Measurements from ENCODE around the gene VARS1. TPM values are rescaled to one million over a fixed set of nuclear protein-coding genes. Genes with fewer than 3 reads are reported as not detected.
"Not testable (repeated sequence)": the region's sequence is repeated elsewhere in the genome, so short reads cannot be mapped to it uniquely, and the experiment has no call there.

Gene VARS1
- total RNA-seq, 1 donor from 2014 or later: 176 TPM

DNA sequence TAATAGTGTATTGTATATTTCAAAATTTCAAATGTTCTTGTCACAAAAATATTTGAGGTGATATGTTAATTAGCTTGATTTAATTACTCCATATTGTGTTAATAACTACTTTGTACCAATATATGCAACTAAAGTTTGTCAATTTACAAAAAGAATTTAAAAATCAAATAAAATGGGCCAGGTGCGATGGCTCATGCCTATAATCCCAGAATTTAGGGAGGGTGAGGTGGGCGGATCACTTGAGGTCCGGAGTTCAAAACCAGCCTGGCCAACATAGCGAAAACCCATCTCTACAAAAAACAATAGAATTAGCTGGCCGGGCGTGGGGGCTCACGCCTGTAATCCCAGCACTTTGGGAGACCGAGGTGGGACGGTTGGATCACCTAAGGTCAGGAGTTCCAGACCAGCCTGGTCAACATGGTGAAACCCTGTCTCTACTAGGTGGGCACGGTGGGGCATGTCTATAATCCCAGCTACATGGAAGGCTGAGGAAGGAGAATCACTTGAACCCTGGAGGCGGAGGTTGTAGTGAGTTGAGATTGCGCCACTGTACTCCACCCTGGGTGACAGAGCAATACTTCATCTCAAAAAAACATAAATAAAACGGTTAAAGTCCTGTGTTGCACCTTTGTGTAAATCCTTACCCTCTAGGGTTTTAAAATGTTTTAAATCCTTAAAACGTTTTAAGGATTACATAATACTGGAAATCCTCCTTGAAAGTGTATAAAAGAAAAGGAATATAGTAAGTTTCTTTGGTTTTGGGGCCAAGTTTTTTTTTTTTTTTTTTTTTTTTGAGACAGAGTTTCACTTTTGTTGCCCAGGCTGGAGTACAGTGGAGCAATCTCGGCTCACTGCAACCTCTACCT is 36.0 kb upstream of the VARS1 start:
- no peak overlapping the region for H3K27ac Mint-ChIP-seq
- peaks cover 40% of the 10 kb centered on the region for H3K36me3 Mint-ChIP-seq (ENCODE audit: low read depth)
- intact Hi-C loops (cut with micrococcal nuclease): loop anchor here (5.0 to 10.0 kb wide), 8 partner anchors 34 to 1013 kb away; partner anchors contain the start of genes AGPAT1, ATP6V1G2, EHMT2 and LY6G5C
- peak overlapping the region; percentile 87 for H3K4me3 Mint-ChIP-seq (ENCODE audit: low read depth)
- H3K27me3 Mint-ChIP-seq (ENCODE audit: low read depth): no peaks in the 10 kb centered on the region
- DNase-seq (ENCODE audit: low spot score): no peak
- H3K9me3 Mint-ChIP-seq: no peaks in the 10 kb centered on the region
- peaks cover 21% of the 10 kb centered on the region for H3K4me1 Mint-ChIP-seq (ENCODE audit: low read depth)

DNA sequence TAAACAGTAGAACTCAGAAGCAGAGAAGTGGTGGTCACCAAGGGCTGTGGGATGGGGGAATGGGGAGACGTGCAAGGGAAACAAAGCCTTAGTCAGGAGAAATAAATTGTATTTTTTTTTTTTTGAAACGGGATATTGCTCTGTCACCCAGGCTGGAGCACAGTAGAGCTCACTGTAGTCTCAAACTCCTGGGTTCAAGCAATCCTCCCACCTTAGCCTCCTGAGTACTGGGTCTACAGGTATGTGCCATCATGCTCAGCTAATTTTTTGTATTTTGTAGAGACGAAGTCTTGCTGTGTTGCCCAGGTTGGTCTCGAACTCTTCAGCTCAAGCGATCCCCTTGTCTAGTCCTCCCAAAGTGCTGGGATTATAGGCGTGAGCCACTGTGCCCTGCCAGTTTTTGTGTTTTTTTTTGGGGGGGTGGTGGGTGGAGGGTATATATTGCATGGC is 35.4 kb upstream of the VARS1 start:
- Mint-ChIP-seq H3K4me3 (ENCODE audit: low read depth) (peak overlapping the region; percentile 87), H3K9me3 (no peaks in the 10 kb centered on the region), H3K36me3 (ENCODE audit: low read depth) (peaks cover 34% of the 10 kb centered on the region), H3K27ac (peak overlapping the region; percentile 48), H3K27me3 (ENCODE audit: low read depth) (no peaks in the 10 kb centered on the region), H3K4me1 (ENCODE audit: low read depth) (peaks cover 15% of the 10 kb centered on the region)
- no peak for DNase-seq (ENCODE audit: low spot score)
- intact Hi-C loops (cut with micrococcal nuclease): loop anchor here (1.0 to 10.0 kb wide), 9 partner anchors 34 to 1014 kb away; partner anchors contain the start of genes AGPAT1, ATP6V1G2, EHMT2 and LY6G5C

DNA sequence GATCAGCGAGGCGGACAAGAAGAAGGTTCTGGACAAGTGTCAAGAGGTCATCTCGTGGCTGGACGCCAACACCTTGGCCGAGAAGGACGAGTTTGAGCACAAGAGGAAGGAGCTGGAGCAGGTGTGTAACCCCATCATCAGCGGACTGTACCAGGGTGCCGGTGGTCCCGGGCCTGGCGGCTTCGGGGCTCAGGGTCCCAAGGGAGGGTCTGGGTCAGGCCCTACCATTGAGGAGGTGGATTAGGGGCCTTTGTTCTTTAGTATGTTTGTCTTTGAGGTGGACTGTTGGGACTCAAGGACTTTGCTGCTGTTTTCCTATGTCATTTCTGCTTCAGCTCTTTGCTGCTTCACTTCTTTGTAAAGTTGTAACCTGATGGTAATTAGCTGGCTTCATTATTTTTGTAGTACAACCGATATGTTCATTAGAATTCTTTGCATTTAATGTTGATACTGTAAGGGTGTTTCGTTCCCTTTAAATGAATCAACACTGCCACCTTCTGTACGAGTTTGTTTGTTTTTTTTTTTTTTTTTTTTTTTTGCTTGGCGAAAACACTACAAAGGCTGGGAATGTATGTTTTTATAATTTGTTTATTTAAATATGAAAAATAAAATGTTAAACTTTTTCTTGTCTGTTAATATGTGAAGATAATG is 34.2 kb upstream of the VARS1 start:
- H3K27me3 Mint-ChIP-seq (ENCODE audit: low read depth): no peaks in the 10 kb centered on the region
- H3K27ac Mint-ChIP-seq: peak overlapping the region; percentile 48
- H3K36me3 Mint-ChIP-seq (ENCODE audit: low read depth): peaks cover 24% of the 10 kb centered on the region
- peak overlapping the region; percentile 87 for H3K4me3 Mint-ChIP-seq (ENCODE audit: low read depth)
- DNase-seq (ENCODE audit: low spot score): no peak
- intact Hi-C loops (cut with micrococcal nuclease): loop anchor here (1.0 to 10.0 kb wide), 10 partner anchors 32 to 1015 kb away; partner anchors contain the start of genes AGPAT1, ATP6V1G2, EHMT2 and LTA
- H3K9me3 Mint-ChIP-seq: no peaks in the 10 kb centered on the region
- peaks cover 23% of the 10 kb centered on the region for H3K4me1 Mint-ChIP-seq (ENCODE audit: low read depth)

DNA sequence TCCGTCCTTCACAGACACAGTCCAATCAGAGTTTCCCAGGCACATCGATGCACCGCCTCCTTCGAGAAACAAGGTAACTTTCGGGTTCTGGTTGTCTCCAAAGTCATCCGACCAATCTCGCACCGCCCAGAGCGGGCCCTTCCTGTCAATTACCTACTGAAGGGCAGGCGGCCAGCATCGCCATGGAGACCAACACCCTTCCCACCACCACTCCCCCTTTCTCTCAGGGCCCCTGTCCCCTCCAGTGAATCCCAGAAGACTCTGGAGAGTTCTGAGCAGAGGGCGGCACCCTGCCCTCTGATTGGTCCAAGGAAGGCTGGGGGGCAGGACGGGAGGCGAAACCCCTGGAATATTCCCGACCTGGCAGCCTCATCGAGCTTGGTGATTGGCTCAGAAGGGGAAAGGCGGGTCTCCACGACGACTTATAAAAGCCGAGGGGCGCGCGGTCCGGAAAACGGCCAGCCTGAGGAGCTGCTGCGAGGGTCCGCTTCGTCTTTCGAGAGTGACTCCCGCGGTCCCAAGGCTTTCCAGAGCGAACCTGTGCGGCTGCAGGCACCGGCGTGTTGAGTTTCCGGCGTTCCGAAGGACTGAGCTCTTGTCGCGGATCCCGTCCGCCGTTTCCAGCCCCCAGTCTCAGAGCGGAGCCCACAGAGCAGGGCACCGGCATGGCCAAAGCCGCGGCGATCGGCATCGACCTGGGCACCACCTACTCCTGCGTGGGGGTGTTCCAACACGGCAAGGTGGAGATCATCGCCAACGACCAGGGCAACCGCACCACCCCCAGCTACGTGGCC is 31.9 kb upstream of the VARS1 start, which contains the start of gene HSPA1B:
TSS of gene HSPA1B (plus strand) at position 453 of the 794 bp plus-strand sequence. CDS start at position 666, 213 bp downstream.
- Mint-ChIP-seq H3K4me1 (ENCODE audit: low read depth) (peaks cover 32% of the 10 kb centered on the region), H3K9me3 (no peaks in the 10 kb centered on the region), H3K27ac (peak within 1 kb of the TSS; percentile 95), H3K4me3 (ENCODE audit: low read depth) (peak within 1 kb of the TSS; percentile 85), H3K36me3 (ENCODE audit: low read depth) (peaks cover 20% of the 10 kb centered on the region), H3K27me3 (ENCODE audit: low read depth) (no peaks in the 10 kb centered on the region)
- peak; percentile 96 for DNase-seq (ENCODE audit: low spot score)
- intact Hi-C loops (cut with micrococcal nuclease): loop anchor here (2.0 to 10.0 kb wide), 3 partner anchors 15 to 253 kb away; partner anchors contain the start of genes C6orf47, LTA and TNF

DNA sequence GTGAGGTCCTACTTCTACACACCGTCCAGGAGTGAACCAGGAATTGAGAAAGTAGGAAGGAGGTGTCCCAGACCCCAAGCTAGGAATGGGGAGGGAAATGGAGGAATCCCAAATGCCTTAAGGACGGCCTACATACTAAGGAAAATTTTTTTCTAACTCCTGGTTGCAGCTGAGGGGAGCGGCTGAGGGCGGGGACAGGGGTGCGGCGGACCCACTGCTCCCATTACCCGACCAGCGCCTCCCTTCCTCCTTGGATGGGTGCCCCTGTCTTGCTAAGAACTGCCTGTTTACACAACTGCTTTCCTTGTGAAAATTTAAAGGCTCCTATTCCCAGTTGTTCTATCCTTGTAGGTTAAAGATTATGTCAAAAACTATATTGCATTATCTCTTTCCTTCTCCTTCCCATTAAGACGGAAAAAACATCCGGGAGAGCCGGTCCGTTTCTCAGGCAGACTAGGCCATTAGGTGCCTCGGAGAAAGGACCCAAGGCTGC is 31.3 kb upstream of the VARS1 start:
- no peaks in the 10 kb centered on the region for H3K9me3 Mint-ChIP-seq
- peaks cover 32% of the 10 kb centered on the region for H3K4me1 Mint-ChIP-seq (ENCODE audit: low read depth)
- DNase-seq (ENCODE audit: low spot score): no peak
- peak overlapping the region; percentile 95 for H3K27ac Mint-ChIP-seq
- intact Hi-C loops (cut with micrococcal nuclease): loop anchor here (2.0 to 10.0 kb wide), 3 partner anchors 14 to 252 kb away; partner anchors contain the start of genes C6orf47, LTA and TNF
- peak overlapping the region; percentile 85 for H3K4me3 Mint-ChIP-seq (ENCODE audit: low read depth)
- no peaks in the 10 kb centered on the region for H3K27me3 Mint-ChIP-seq (ENCODE audit: low read depth)
- peaks cover 20% of the 10 kb centered on the region for H3K36me3 Mint-ChIP-seq (ENCODE audit: low read depth)

DNA sequence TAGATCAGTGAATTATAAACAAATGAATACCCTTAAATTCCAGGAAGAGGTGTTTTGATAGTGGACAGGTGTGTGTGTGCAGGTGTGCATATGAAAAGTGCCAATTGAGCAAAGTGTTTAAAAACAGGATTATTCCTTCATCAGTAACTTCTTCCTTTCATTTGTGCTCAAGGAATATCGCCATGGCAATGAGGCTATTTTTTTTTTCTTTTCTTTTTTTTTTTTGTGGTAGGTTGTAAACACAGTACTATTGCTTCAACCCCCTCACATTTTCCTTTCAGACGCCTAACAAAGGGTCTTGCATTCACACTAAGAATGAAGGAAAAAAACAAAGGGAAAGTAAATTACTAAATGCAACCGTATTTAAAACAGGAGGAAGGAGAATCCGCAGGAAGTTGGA is 30.0 kb upstream of the VARS1 start:
- intact Hi-C loops (cut with micrococcal nuclease): loop anchor here (10.0 kb wide), 1 partner anchor 251 kb away; the partner anchor contains the start of genes LTA and TNF
- Mint-ChIP-seq H3K9me3 (no peaks in the 10 kb centered on the region), H3K27me3 (ENCODE audit: low read depth) (no peaks in the 10 kb centered on the region), H3K4me3 (ENCODE audit: low read depth) (peak overlapping the region; percentile 85), H3K4me1 (ENCODE audit: low read depth) (peaks cover 35% of the 10 kb centered on the region), H3K27ac (peak overlapping the region; percentile 95), H3K36me3 (ENCODE audit: low read depth) (peaks cover 10% of the 10 kb centered on the region)
- no peak for DNase-seq (ENCODE audit: low spot score)

DNA sequence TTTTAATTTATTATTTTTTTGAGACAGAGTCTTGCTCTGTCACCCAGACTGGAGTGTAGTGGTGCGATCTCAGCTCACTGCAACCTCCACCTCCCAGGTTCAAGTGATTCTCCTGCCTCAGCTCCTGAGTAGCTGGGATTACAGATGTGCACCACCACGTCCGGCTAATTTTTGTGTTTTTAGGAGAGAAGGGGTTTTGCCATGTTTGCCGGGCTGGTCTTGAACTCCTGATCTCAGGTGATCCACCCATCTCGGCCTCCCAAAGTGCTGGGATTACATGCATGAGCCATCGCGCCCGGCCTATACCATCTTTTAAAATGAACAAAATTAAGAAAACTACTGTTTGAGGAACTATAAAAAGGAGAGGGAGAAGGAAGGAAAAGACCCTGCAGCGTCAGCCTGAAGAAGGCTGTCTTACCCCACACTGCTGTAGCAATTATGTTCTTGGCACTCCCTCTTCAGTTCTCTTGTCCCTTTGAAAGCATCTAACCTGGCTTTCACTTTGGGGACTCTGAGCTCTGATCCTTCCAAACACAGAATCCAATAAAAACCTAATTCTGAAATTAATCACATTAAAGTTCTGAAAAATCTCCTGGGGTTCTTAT is 28.1 kb upstream of the VARS1 start:
- Mint-ChIP-seq H3K4me1 (ENCODE audit: low read depth) (peaks cover 35% of the 10 kb centered on the region), H3K4me3 (ENCODE audit: low read depth) (peak overlapping the region; percentile 26), H3K27ac (peak overlapping the region; percentile 33)
- H3K27me3 Mint-ChIP-seq (ENCODE audit: low read depth); DNase-seq (ENCODE audit: low spot score); H3K36me3 Mint-ChIP-seq (ENCODE audit: low read depth); H3K9me3 Mint-ChIP-seq: not testable (repeated sequence)
- intact Hi-C loops (cut with micrococcal nuclease): loop anchor here (5.0 to 10.0 kb wide), 2 partner anchors 39 to 249 kb away; partner anchors contain the start of genes LTA, NEU1 and TNF

DNA sequence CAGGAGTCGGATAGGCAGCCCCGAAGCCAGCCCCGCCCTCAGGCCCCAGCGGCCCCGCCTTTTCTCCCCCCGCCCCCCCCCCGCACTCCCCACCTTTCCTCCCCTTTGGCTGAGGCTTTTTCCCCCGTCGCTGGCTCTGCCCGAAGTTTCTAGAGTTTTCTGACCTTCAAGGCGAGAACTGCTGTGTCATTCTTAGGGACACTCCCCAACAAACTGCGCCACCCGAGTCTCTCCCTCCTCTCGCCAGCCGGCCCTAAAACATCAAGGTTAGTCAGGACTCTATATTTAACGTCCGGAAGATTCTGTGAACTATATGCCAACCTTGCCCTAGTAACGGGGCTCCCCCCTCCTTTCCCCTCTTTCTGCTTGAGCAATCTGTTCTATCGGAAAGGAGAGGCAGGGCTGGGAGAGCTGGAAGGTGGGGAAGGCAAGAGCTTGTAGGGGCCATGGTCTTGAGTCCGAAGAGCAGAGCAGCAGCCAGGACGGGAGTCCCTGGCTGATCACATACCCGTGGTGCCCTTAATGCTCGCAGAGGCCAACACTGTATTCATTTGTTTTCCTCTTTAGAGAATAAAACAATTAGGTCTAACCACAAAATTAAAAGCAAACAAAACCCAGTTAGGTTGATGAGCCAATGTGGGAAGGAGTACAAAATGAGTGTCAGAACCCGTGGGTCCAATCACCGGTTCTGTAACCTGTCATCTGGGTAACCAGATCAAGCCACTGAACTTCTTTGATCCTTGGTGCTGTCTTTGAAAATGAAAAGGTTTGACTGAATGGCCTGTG is 26.7 kb upstream of the VARS1 start:
- DNase-seq (ENCODE audit: low spot score): peak; percentile 56
- Mint-ChIP-seq H3K27me3 (ENCODE audit: low read depth) (no peaks in the 10 kb centered on the region), H3K36me3 (ENCODE audit: low read depth) (peaks cover 17% of the 10 kb centered on the region), H3K27ac (peak overlapping the region; percentile 94), H3K4me1 (ENCODE audit: low read depth) (peaks cover 44% of the 10 kb centered on the region), H3K4me3 (ENCODE audit: low read depth) (peak overlapping the region; percentile 92), H3K9me3 (no peaks in the 10 kb centered on the region)
- intact Hi-C loops (cut with micrococcal nuclease): loop anchor here (1.0 to 10.0 kb wide), 3 partner anchors 40 to 247 kb away; partner anchors contain the start of genes BAG6, LTA, NEU1 and TNF

DNA sequence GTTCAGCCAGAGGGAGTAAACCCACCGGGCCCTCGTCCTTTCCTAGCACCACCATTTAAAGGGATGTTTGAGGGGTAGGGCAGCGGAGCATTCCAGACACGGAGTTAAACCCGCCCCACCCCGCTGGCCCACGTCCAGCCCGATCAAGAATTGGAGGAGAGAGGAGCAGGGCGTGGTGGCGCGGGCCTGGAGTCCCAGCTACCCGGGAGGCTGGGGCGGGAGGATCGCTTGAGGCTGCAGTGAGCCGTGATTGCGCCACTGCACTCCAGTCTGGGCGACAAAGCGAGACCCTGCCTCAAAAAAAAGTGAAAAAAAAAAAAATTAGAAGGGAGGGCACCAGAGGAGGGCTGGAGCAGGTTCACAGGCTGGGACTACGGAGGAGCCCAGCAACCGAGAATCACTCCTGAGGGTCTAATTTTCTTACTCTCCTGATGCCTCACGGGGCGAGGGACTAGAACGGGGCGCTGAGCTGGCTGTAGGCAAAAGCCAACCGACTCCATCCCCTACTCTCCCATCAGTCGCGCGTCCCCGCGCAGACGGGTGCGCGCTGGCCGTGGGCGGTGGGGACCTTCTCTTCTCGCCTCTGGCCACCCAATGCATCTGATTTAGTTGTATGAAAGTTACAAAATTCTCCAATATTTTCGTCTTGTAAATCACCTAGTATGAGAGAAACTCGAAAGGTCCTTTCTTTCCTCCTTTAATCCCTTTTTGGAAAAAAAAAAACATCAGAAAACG is 25.9 kb upstream of the VARS1 start:
- Mint-ChIP-seq H3K27me3 (ENCODE audit: low read depth) (no peaks in the 10 kb centered on the region), H3K4me1 (ENCODE audit: low read depth) (peaks cover 41% of the 10 kb centered on the region), H3K9me3 (no peaks in the 10 kb centered on the region), H3K36me3 (ENCODE audit: low read depth) (peaks cover 17% of the 10 kb centered on the region), H3K4me3 (ENCODE audit: low read depth) (peak overlapping the region; percentile 92), H3K27ac (peak overlapping the region; percentile 94)
- intact Hi-C loops (cut with micrococcal nuclease): loop anchor here (1.0 to 10.0 kb wide), 3 partner anchors 41 to 247 kb away; partner anchors contain the start of genes BAG6, LTA, NEU1 and TNF
- DNase-seq (ENCODE audit: low spot score): no peak

DNA sequence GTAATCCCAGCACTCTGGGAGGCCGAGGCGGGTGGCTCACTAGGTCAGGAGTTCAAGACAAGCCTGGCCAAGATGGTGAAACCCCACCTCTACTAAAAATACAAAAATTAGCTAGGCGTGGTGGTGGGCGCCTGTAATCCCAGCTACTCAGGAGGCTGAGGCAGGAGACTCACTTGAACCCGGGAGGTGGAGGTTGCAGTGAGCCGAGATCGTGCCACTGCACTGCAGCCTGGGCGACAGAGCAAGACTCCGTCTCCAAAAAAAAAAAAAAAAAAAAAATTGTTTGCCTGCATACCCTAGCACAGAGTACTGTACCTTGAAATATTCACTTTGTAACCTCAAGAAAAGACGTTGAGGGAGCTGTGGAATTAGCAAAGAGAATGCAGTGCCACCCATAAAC is 24.8 kb upstream of the VARS1 start:
- H3K9me3 Mint-ChIP-seq; H3K27me3 Mint-ChIP-seq (ENCODE audit: low read depth); H3K27ac Mint-ChIP-seq; DNase-seq (ENCODE audit: low spot score): not testable (repeated sequence)
- peaks cover 17% of the 10 kb centered on the region for H3K36me3 Mint-ChIP-seq (ENCODE audit: low read depth)
- H3K4me1 Mint-ChIP-seq (ENCODE audit: low read depth): peaks cover 36% of the 10 kb centered on the region
- H3K4me3 Mint-ChIP-seq (ENCODE audit: low read depth): peak overlapping the region; percentile 92
- intact Hi-C loops (cut with micrococcal nuclease): loop anchor here (5.0 to 10.0 kb wide), 2 partner anchors 42 to 246 kb away; partner anchors contain the start of genes LTA, NEU1 and TNF

Measured in activated T-helper 2 cell treated with anti-CD3 and anti-CD28 coated beads, Interferon-gamma antibody, Interleukin-2, Interleukin-4, amounts not matched to agents 10 μg/mL and 5 μg/mL and 100 μg/mL, durations not matched to agents 14 hours and 24 hours and 36 hours (primary cell).